ENCODE data around the gene NELL2. TPM values are rescaled to one million over a fixed set of nuclear protein-coding genes. Genes with fewer than 3 reads are reported as not detected.

NELL2 gene
- total and polyA plus RNA-seq, 10 of the 15 experiments (the other 5 are each of a cell fraction or from before 2014, with no cell fraction given): 0.27 to 2.3 (median 0.76) TPM

- TF ChIP-seq CTCF (IDR thresholded peaks at IDR 0.05 in 2 of 3, conservative IDR thresholded peaks at IDR 0.05 in 1 of 3; ENCODE audit: control insufficient read depth in 2 of 3, extremely low read depth in 1 of 3, insufficient read depth in 1 of 3, low read depth in 3 of 3, low read length in 3 of 3) (peak in 2 of 3 experiments; percentile 2 to 22; a peak in 1 of 6 replicates), EGR1 (IDR thresholded peaks at IDR 0.05; ENCODE audit: borderline replicate concordance in 1 of 2, low read depth in 2 of 2, low read length in 2 of 2) (no peak), TARDBP (IDR thresholded peaks at IDR 0.05; ENCODE audit: borderline replicate concordance) (no peak), E4F1 (IDR thresholded peaks at IDR 0.05; ENCODE audit: borderline replicate concordance, partially characterized antibody) (no peak), TCF12 (IDR thresholded peaks at IDR 0.05; ENCODE audit: low read depth, low read length) (no peak), HCFC1 (IDR thresholded peaks at IDR 0.05; ENCODE audit: low read length) (no peak), CHD2 (IDR thresholded peaks at IDR 0.05; ENCODE audit: borderline replicate concordance, low read depth, low read length) (no peak), BCL11A (IDR thresholded peaks at IDR 0.05; ENCODE audit: low read depth, low read length) (no peak), NR2C1 (IDR thresholded peaks at IDR 0.05) (no peak), KLF5 (IDR thresholded peaks at IDR 0.05; ENCODE audit: partially characterized antibody) (no peak), YBX1 (IDR thresholded peaks at IDR 0.05) (no peak), SMC3 (IDR thresholded peaks at IDR 0.05; ENCODE audit: borderline replicate concordance, low read length) (peak; percentile 36; the same call in 1 of the 2 replicates), TBL1XR1 (IDR thresholded peaks at IDR 0.05; ENCODE audit: low read depth, low read length) (no peak), RELA (IDR thresholded peaks at IDR 0.05; ENCODE audit: borderline replicate concordance, partially characterized antibody) (no peak), SIN3A (IDR thresholded peaks at IDR 0.05; ENCODE audit: low read depth, low read length) (no peak), NFXL1 (IDR thresholded peaks at IDR 0.05; ENCODE audit: borderline replicate concordance) (no peak), NFYB (IDR thresholded peaks at IDR 0.05; ENCODE audit: insufficient read depth, low read depth, low read length) (no peak), POLR2AphosphoS5 (IDR thresholded peaks at IDR 0.05; ENCODE audit: low read length) (no peak), RAD21 (IDR thresholded peaks at IDR 0.05; ENCODE audit: insufficient read depth, low read depth, low read length) (peak; percentile 60), E2F4 (IDR thresholded peaks at IDR 0.05; ENCODE audit: low read depth, low read length) (no peak)
- Histone ChIP-seq H3K27me3 (replicated peaks in 1 of 2; ENCODE audit: control insufficient read depth in 2 of 2, insufficient read depth in 2 of 2, low read length in 1 of 2) (peaks cover 6 to 23% of the 10 kb centered on the region in 2 experiments), H3K4me2 (ENCODE audit: control insufficient read depth, insufficient read depth) (no peak overlapping the region)
Observed at GRCh38 chr12:44873898-44874297, 2.2 kb downstream of the NELL2 start.

More at GRCh38 chr12:44873898-44874297, 2.2 kb downstream of the NELL2 start:
- in situ Hi-C loops (cut with MboI) (no loop called here), intact Hi-C loops (cut with micrococcal nuclease; ENCODE audit: unreplicated experiment) (no loop called here)
- Histone ChIP-seq H3K4me1 (ENCODE audit: control insufficient read depth, insufficient read depth, low read length) (peaks cover 3% of the 10 kb centered on the region; the same call in 1 of the 2 replicates), H3K36me3 (ENCODE audit: control insufficient read depth in 2 of 2, insufficient read depth in 2 of 2, low read length in 1 of 2) (no peaks in the 10 kb centered on the region), H2AFZ (ENCODE audit: control insufficient read depth, low read depth, low read length) (no peak overlapping the region), H3K4me3 (no peak overlapping the region), H3K9ac (ENCODE audit: control insufficient read depth, insufficient read depth, low read length) (no peak overlapping the region), H3K27ac (ENCODE audit: control insufficient read depth, insufficient read depth) (no peak overlapping the region), H3K9me3 (replicated peaks; ENCODE audit: control insufficient read depth, insufficient read depth, low read length) (no peaks in the 10 kb centered on the region), H3K79me2 (ENCODE audit: control insufficient read depth, insufficient read depth, low read length) (no peaks in the 10 kb centered on the region), H4K20me1 (ENCODE audit: control insufficient read depth, insufficient read depth) (no peaks in the 10 kb centered on the region)
- ChIA-PET POLR2A (no interaction called here), RAD21 (ENCODE audit: unreplicated experiment) (interaction anchor here (1.4 kb wide), 1 partner anchor 859 kb away, joined by 3 read pairs; no protein-coding TSS in a partner anchor), CTCF (interaction anchor here (1.0 to 2.2 kb wide), 5 partner anchors 58 to 100 kb away, joined by 3 to 7 read pairs (median 3); no protein-coding TSS in a partner anchor), SMC1A (ENCODE audit: uncharacterized antibody, unreplicated experiment) (interaction anchor here (1.2 to 1.3 kb wide), 4 partner anchors 26 to 122 kb away, joined by 3 read pairs; no protein-coding TSS in a partner anchor)
- BruUV-seq (replicated peaks): no TSS peak
- ATAC-seq (no peak), DNase-seq (ENCODE audit: low read depth, low spot score) (no peak), FAIRE-seq (no peak)
- 0% methylated on average over 1 of the region's 1 CpG for WGBS (ENCODE audit: insufficient coverage, insufficient replicate concordance, low lambda C conversion rate, missing lambda C conversion rate)
